ENCODE results near the gene NDEL1.

The NDEL1 gene

GRCh38 chr17:8436169-8436843, 622 bp downstream of the NDEL1 start:
- no peak for TF ChIP-seq CTCF (IDR thresholded peaks at IDR 0.05)

DNA sequence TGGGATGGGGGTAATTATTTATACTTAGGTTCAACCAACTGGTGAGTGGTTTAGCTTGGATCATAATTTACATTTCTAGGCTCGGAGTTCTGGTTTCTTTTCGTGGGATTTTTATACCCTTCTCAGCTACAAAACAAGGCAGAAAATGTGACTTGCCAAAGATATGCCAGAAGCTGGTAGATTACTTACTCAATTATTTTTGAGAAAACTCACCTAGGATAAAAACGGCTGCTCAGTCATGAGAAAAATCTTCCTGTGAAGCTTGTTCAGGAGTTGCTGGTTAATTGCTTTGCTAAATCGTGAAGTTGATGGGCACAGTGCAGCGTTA, 1.1 kb downstream of the NDEL1 start:
- TF ChIP-seq CTCF (IDR thresholded peaks at IDR 0.05) = no peak

GRCh38 chr17:8438441-8438840, 2.8 kb downstream of the NDEL1 start:
- no peak for TF ChIP-seq CTCF (IDR thresholded peaks at IDR 0.05)

- no peak for TF ChIP-seq CTCF (IDR thresholded peaks at IDR 0.05)
Observed at GRCh38 chr17:8439681-8440080, 4.0 kb downstream of the NDEL1 start.

- TF ChIP-seq CTCF (IDR thresholded peaks at IDR 0.05) = no peak
Observed at GRCh38 chr17:8441690-8442089, 6.0 kb downstream of the NDEL1 start.

DNA sequence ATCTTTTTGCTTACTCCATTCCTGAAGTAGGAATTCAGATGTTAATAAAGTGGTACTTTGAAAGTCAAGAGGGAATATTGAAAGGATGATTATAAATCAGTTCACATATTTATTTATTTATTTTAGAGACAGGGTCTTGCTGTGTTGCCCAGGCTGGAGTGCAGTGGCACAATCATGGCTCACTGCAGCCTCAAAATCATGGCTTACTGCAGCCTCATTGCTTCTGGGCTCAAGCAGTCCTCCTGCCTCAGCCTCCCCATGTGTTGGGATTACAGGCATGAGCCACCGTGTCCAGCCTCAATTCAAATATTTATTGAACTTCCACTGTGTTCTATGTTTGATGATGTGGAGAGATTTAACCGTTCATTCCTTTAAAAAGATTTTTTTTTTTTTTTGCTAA, 6.6 kb downstream of the NDEL1 start:
- TF ChIP-seq CTCF (IDR thresholded peaks at IDR 0.05) = no peak

GRCh38 chr17:8443756-8444155, 8.1 kb downstream of the NDEL1 start:
- no peak for TF ChIP-seq CTCF (IDR thresholded peaks at IDR 0.05)

DNA sequence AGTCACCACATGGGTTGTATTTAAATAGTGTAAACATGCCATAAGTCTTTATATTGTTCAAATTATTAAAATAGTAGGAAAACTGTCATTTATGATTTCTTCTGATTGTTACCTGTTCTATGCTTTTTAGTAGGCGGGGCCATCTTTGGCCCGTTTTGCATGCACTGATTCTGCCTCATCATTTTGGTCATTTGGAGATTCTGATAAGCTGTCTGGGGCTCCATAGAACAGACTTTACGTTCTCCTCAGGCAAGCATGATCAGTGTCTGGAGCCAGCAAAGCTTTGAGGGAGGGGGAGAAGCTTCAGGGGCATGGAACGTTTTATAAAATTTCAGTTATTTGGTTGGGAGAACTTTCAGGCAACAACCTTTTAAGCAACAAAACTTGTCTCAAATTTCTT, 8.8 kb downstream of the NDEL1 start:
- TF ChIP-seq CTCF (IDR thresholded peaks at IDR 0.05) = no peak
